GM12878 (cell line): Measurements from ENCODE around the gene COL4A2. TPM values are rescaled to one million over a fixed set of nuclear protein-coding genes. Genes with fewer than 3 reads are reported as not detected.

Source experiments
- ATAC-seq: fragments of 200-7000 bp; cut with Tn5 transposase; 3 replicates; pipeline ENCODE4 v1.9.1; 2020; ENCODE audit warnings: mild to moderate bottlenecking, moderate library complexity
- BruUV-seq: library from RNA; stranded (reverse); fragments of 400-500 nt; replicated peaks from 2 replicates; lab custom pipeline; 2021; lab: Mats Ljungman, UMichigan
- CTCF ChIA-PET: fragments of 300-600 bp; sonication (Branson Sonifier 250); formaldehyde crosslinking; extraction: SDS; loops from one replicate; lab custom pipeline; 2021; ENCODE audit warnings: inconsistent platforms; lab: Yijun Ruan, JAX
- POLR2A ChIA-PET: fragments of 350-600 bp; formaldehyde crosslinking; extraction: SDS; loops from one replicate; lab custom pipeline; 2021; ENCODE audit warnings: inconsistent platforms; lab: Charles Lee
- RAD21 ChIA-PET: fragments of 300-600 bp; sonication (Branson Sonifier 250); formaldehyde crosslinking; loops from one replicate; lab custom pipeline; 2023; ENCODE audit warnings: antibody characterized with exemption; ENCODE audit not compliant: unreplicated experiment; lab: Charles Lee
- SMC1A ChIA-PET: fragments of 300-600 bp; sonication (Branson Sonifier 250); formaldehyde crosslinking; loops from one replicate; lab custom pipeline; 2023; ENCODE audit not compliant: unreplicated experiment, uncharacterized antibody; lab: Charles Lee
- DNase-seq: peaks from one replicate; pipeline ENCODE4 v3.0.0-alpha.2; 2011; ENCODE audit warnings: low read depth, low spot score
- FAIRE-seq: peaks from 3 replicates; lab custom pipeline; 2011; peaks lifted over from hg19 to GRCh38; lab: Jason Lieb, UNC
- H2AFZ ChIP-seq: 2 replicates; pipeline ENCODE4 v1.6.0; 2011; ENCODE audit warnings: low read depth, low read length, control low read depth; ENCODE audit not compliant: control insufficient read depth
- H3K27ac ChIP-seq: 2 replicates; pipeline ENCODE4 v1.5.1; 2011; ENCODE audit warnings: control low read depth; ENCODE audit not compliant: control insufficient read depth, insufficient read depth
- H3K27me3 ChIP-seq, 2 experiments: replicated peaks in 1 of 2; 2 replicates each; pipeline versions ENCODE4 v1.6.0 to v1.6.1; 2011; ENCODE audit warnings: low read length in 1 of 2; ENCODE audit not compliant: control insufficient read depth in 2 of 2, insufficient read depth in 2 of 2
- H3K36me3 ChIP-seq, 2 experiments: 2 replicates each; pipeline ENCODE4 v1.5.1; 2011; ENCODE audit warnings: low read length in 1 of 2; ENCODE audit not compliant: control insufficient read depth in 2 of 2, insufficient read depth in 2 of 2
- H3K4me1 ChIP-seq: 2 replicates; pipeline ENCODE4 v1.6.1; 2011; ENCODE audit warnings: mild to moderate bottlenecking, low read length, moderate library complexity, mixed read lengths; ENCODE audit not compliant: control insufficient read depth, insufficient read depth
- H3K4me2 ChIP-seq: 2 replicates; pipeline ENCODE4 v1.6.0; 2011; ENCODE audit warnings: control low read depth; ENCODE audit not compliant: control insufficient read depth, insufficient read depth
- H3K4me3 ChIP-seq: fragments of 200-600 bp; sonication (generic); 2 replicates; pipeline ENCODE4 v1.5.1; 2016
- H3K79me2 ChIP-seq: 2 replicates; pipeline ENCODE4 v1.6.0; 2011; ENCODE audit warnings: low read length; ENCODE audit not compliant: control insufficient read depth, insufficient read depth
- H3K9ac ChIP-seq: 2 replicates; pipeline ENCODE4 v1.8.0; 2011; ENCODE audit warnings: low read length, control low read depth, mixed read lengths; ENCODE audit not compliant: control insufficient read depth, insufficient read depth
- H3K9me3 ChIP-seq: replicated peaks from 3 replicates; pipeline ENCODE4 v1.5.1; 2011; ENCODE audit warnings: mild to moderate bottlenecking, low read length; ENCODE audit not compliant: control insufficient read depth, insufficient read depth
- H4K20me1 ChIP-seq: 2 replicates; pipeline ENCODE4 v1.6.0; 2011; ENCODE audit not compliant: control insufficient read depth, insufficient read depth
- BCL3 ChIP-seq: IDR thresholded peaks from 2 replicates; pipeline ENCODE4 v1.6.1; 2011; ENCODE audit warnings: borderline replicate concordance, low read depth, mild to moderate bottlenecking, moderate library complexity, low read length; ENCODE audit not compliant: insufficient read depth, poor library complexity, severe bottlenecking
- CREM ChIP-seq: IDR thresholded peaks from 2 replicates; pipeline ENCODE4 v1.6.1; 2014; ENCODE audit warnings: antibody characterized with exemption, low read depth
- CUX1 ChIP-seq: IDR thresholded peaks from 2 replicates; pipeline ENCODE4 v1.6.1; 2012; ENCODE audit warnings: improper control_type of control experiment, low read depth, low read length; ENCODE audit not compliant: insufficient replicate concordance
- EED ChIP-seq: sonication (generic); IDR thresholded peaks from 2 replicates; pipeline ENCODE4 v1.6.1; 2016; ENCODE audit warnings: antibody characterized with exemption, low read depth
- NR2C2 ChIP-seq: IDR thresholded peaks from 2 replicates; pipeline ENCODE4 v1.6.1; 2011; ENCODE audit warnings: borderline replicate concordance, low read depth; ENCODE audit not compliant: control insufficient read depth, insufficient read length
- TCF3 ChIP-seq: IDR thresholded peaks from 2 replicates; pipeline ENCODE4 v1.6.1; 2012; ENCODE audit warnings: low read depth, mild to moderate bottlenecking, low read length, borderline replicate concordance; ENCODE audit not compliant: insufficient read depth
- ZNF24 ChIP-seq: fragments of 450-650 bp; IDR thresholded peaks from 2 replicates; pipeline ENCODE4 v1.6.1; 2017; ENCODE audit warnings: antibody characterized with exemption, mild to moderate bottlenecking
- WGBS: methylation state at CpG from one replicate; pipeline ENCODE4 v1.1.6; 2016; ENCODE audit warnings: low lambda C conversion rate; ENCODE audit not compliant: insufficient replicate concordance, insufficient coverage; ENCODE audit errors: missing lambda C conversion rate; 5-methylcytosine and 5-hydroxymethylcytosine counted together
- in situ Hi-C: fragments of 300-500 bp; cut with MboI; formaldehyde crosslinking; loops from 9 replicates; pipeline ENCODE4 v1.14.3; 2018; ENCODE audit warnings: mixed read lengths
- intact Hi-C: fragments of 100-400 bp; cut with micrococcal nuclease; formaldehyde crosslinking; loops from one replicate; pipeline ENCODE4 v1.14.2; 2022; ENCODE audit not compliant: unreplicated experiment
- polyA plus RNA-seq, 11 experiments: library from polyadenylated mRNA; depleted of rRNA in 4 of 11; unstranded in 6 of 11; stranded (reverse) in 5 of 11; fragments of >200 nt; fragmentation: Nextera tagmentation in 4 of 11; fragmentation: Illumina TruSeq in 1 of 11; extraction: Ambion mirVana in 4 of 11; extraction: Trizol in 1 of 11; gene quantifications; 1 replicate in 1 of 11; 2 replicates in 10 of 11; pipeline versions ENCODE4 v1.2.1 to v1.2.3, GENCODE V29; 2011 to 2016; ENCODE audit warnings: inconsistent platforms in 2 of 11, missing spikeins in 2 of 11, low read depth in 1 of 11
- total RNA-seq, 4 experiments: library from RNA; depleted of rRNA in 3 of 4; stranded (reverse); fragments of >200 nt in 3 of 4; fragmentation: Illumina TruSeq in 1 of 4; extraction: Trizol in 1 of 4; gene quantifications; 2 replicates each; pipeline versions ENCODE4 v1.2.1 to v1.2.3, GENCODE V29; 2013 to 2021

The COL4A2 gene
- total and polyA plus RNA-seq, 10 of the 15 experiments (the other 5 are each of a cell fraction or from before 2014, with no cell fraction given): 0.16 to 1.6 (median 0.62) TPM; not detected in 3

- no peak overlapping the region for H3K4me2 ChIP-seq
- in situ Hi-C loops: loop anchor here (5.0 kb wide), 1 partner anchor 1311 kb away; no protein-coding TSS in a partner anchor
- DNase-seq (no peak), ATAC-seq (no peak)
- H3K27ac ChIP-seq: no peak overlapping the region
- H3K79me2 ChIP-seq: no peaks in the 10 kb centered on the region
- no peak overlapping the region for H3K9ac ChIP-seq
- no peaks in the 10 kb centered on the region for H3K36me3 ChIP-seq
- CTCF ChIA-PET: no interaction called here
- TF ChIP-seq EED (0 out of 2 replicates have a peak, but pooled peaks have one; percentile 26), ZNF24 (no peak), CREM (0 out of 2 replicates have a peak, but pooled peaks have one; percentile 27)
- TF ChIP-seq, all 136 proteins: peak for 2
- H4K20me1 ChIP-seq: no peaks in the 10 kb centered on the region
- no peak for FAIRE-seq
- POLR2A ChIA-PET: interaction anchor here (1.3 kb wide), 1 partner anchor 11 kb away, joined by 3 read pairs; no protein-coding TSS in a partner anchor
- RAD21 ChIA-PET: interaction anchor here (1.8 to 2.8 kb wide), 2 partner anchors 18 to 138 kb away, joined by 5 to 12 read pairs; no protein-coding TSS in a partner anchor
- SMC1A ChIA-PET: interaction anchor here (1.4 to 2.8 kb wide), 2 partner anchors 18 to 88 kb away, joined by 4 to 10 read pairs; no protein-coding TSS in a partner anchor
- no peaks in the 10 kb centered on the region for H3K27me3 ChIP-seq
- no peaks in the 10 kb centered on the region for H3K9me3 ChIP-seq
- intact Hi-C loops: loop anchor here (5.0 to 10.0 kb wide), 5 partner anchors 54 to 572 kb away; partner anchors contain the start of genes ANKRD10, ING1 and RAB20
- no peak overlapping the region for H3K4me3 ChIP-seq
- peaks cover 37% of the 10 kb centered on the region for H3K4me1 ChIP-seq
- no TSS peak for BruUV-seq
- WGBS: 78% methylated on average over 14 of the region's 14 CpGs
- H2AFZ ChIP-seq: no peak overlapping the region
Observed at GRCh38 chr13:110472904-110473563, 165.9 kb downstream of the COL4A2 start.

- POLR2A ChIA-PET: interaction anchor here (0.6 kb wide), 1 partner anchor 87 kb away, joined by 7 read pairs; no protein-coding TSS in a partner anchor
- Histone ChIP-seq H3K27ac (no peak overlapping the region), H3K36me3 (no peaks in the 10 kb centered on the region), H3K9me3 (no peaks in the 10 kb centered on the region), H3K27me3 (no peaks in the 10 kb centered on the region), H2AFZ (no peak overlapping the region), H3K4me2 (no peak overlapping the region), H3K79me2 (no peaks in the 10 kb centered on the region), H4K20me1 (no peaks in the 10 kb centered on the region), H3K4me3 (no peak overlapping the region), H3K9ac (no peak overlapping the region), H3K4me1 (peaks cover 37% of the 10 kb centered on the region)
- in situ Hi-C loops: loop anchor here (5.0 kb wide), 1 partner anchor 1312 kb away; no protein-coding TSS in a partner anchor
- BruUV-seq: no TSS peak
- WGBS: 75% methylated on average over 21 of the region's 21 CpGs
- DNase-seq: no peak
- FAIRE-seq: no peak
- TF ChIP-seq TCF3 (0 out of 2 replicates have a peak, but pooled peaks have one; percentile 30), CUX1 (no peak), BCL3 (peak; percentile 34), NR2C2 (peak; percentile 63)
- RAD21 ChIA-PET: no interaction called here
- SMC1A ChIA-PET: no interaction called here
- intact Hi-C loops: loop anchor here (5.0 to 10.0 kb wide), 5 partner anchors 53 to 570 kb away; partner anchors contain the start of genes ANKRD10, ING1 and RAB20
- CTCF ChIA-PET: interaction anchor here (0.7 to 1.5 kb wide), 3 partner anchors 14 to 119 kb away, joined by 3 to 5 read pairs (median 3); no protein-coding TSS in a partner anchor
- ATAC-seq: no peak
Observed at GRCh38 chr13:110474713-110475112, 167.6 kb downstream of the COL4A2 start.
